Neural progenitor cell (in vitro differentiated cells): ENCODE measurements around the gene FUT4.
"Not testable (repeated sequence)": the region's sequence is repeated elsewhere in the genome, so short reads cannot be mapped to it uniquely, and the experiment has no call there.

Experiments used
- EZH2 ChIP-seq: fragments of 200-600 bp; sonication (generic); IDR thresholded peaks from 2 replicates; pipeline ENCODE4 v1.6.1; 2017; ENCODE audit warnings: antibody characterized with exemption, mild to moderate bottlenecking, moderate library complexity
- EZH2phosphoT487 ChIP-seq: fragments of 200-600 bp; sonication (generic); IDR thresholded peaks from 2 replicates; pipeline ENCODE4 v1.6.1; 2017; ENCODE audit warnings: antibody characterized with exemption
- TF ChIP-seq, protein P1 (sequence below): fragments of 200-600 bp; sonication (generic); IDR thresholded peaks from 2 replicates; pipeline ENCODE4 v1.5.1; 2017; ENCODE audit warnings: antibody characterized with exemption, mild to moderate bottlenecking

DNA sequence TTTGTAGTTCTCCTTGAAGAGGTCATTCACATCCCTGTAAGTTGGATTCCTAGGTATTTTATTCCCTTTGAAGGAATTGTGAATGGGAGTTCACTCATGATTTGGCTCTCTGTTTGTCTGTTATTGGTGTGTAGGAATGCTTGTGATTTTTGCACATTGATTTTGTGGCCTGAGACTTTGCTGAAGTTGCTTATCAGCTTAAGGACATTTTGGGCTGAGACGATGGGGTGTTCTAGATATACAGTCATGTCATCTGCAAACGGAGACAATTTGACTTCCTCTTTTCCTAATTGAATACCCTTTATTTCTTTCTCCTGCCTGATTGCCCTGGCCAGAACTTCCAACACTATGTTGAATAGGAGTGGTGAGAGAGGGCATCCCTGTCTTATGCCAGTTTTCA lies 29.3 kb downstream of the FUT4 start:
- TF ChIP-seq, protein P1, sequence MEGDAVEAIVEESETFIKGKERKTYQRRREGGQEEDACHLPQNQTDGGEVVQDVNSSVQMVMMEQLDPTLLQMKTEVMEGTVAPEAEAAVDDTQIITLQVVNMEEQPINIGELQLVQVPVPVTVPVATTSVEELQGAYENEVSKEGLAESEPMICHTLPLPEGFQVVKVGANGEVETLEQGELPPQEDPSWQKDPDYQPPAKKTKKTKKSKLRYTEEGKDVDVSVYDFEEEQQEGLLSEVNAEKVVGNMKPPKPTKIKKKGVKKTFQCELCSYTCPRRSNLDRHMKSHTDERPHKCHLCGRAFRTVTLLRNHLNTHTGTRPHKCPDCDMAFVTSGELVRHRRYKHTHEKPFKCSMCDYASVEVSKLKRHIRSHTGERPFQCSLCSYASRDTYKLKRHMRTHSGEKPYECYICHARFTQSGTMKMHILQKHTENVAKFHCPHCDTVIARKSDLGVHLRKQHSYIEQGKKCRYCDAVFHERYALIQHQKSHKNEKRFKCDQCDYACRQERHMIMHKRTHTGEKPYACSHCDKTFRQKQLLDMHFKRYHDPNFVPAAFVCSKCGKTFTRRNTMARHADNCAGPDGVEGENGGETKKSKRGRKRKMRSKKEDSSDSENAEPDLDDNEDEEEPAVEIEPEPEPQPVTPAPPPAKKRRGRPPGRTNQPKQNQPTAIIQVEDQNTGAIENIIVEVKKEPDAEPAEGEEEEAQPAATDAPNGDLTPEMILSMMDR, result not testable (repeated sequence)
- TF ChIP-seq EZH2, EZH2phosphoT487: not testable (repeated sequence)
